Activated T-cell treated with anti-CD3 and anti-CD28 coated beads, Interleukin-2, amount 50 U/mL, for 48 hours (primary cell): ENCODE data around the gene ZNHIT1.
"Not testable (repeated sequence)": the region's sequence is repeated elsewhere in the genome, so short reads cannot be mapped to it uniquely, and the experiment has no call there.

Source experiments
- DNase-seq, 2 experiments: peaks; one replicate each; pipeline ENCODE4 v3.0.0-alpha.2; 2020

The ZNHIT1 gene

DNA sequence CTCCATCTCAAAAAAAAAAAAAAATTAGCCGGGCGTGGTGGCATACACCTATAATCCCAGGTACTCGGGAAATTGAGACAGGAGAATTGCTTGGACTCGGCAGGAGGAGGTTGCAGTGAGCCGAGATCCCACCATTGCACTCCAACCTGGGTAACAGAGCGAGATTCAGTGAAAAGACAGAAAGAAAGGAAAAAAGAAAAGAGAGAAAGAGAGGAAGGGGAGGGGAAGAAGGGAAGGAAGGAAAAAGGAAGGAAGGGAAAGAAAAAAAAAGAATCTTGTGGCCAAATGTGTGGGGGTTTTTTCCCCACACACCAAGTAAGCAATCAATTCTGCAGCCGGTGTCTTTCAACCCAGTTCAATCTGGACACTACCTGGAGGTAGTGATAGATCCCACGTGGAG is 28.9 kb upstream of the ZNHIT1 start:
- no peak for DNase-seq

GRCh38 chr7:101195884-101196283 is 22.1 kb upstream of the ZNHIT1 start:
- no peak for DNase-seq

DNA sequence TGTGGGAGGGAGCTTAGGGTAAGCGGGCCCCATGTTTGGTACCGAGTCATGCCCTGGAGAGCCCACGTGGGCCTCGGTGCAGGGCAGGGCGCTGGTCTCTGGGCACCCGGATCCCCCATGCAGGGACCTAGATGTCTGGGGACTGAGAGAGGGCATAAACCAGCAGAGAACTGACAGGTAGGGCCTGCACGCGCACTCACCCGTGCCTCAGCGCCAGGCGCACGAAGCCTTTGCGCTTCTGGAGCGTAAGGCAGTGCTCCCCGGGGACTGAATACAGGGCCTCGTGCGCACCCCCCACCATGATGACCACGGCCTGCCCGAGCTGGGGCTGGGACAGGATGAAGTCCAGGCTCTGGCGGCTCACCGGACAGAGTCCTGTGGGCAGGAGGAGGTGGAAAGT is 20.0 kb upstream of the ZNHIT1 start:
- DNase-seq = no peak

DNA sequence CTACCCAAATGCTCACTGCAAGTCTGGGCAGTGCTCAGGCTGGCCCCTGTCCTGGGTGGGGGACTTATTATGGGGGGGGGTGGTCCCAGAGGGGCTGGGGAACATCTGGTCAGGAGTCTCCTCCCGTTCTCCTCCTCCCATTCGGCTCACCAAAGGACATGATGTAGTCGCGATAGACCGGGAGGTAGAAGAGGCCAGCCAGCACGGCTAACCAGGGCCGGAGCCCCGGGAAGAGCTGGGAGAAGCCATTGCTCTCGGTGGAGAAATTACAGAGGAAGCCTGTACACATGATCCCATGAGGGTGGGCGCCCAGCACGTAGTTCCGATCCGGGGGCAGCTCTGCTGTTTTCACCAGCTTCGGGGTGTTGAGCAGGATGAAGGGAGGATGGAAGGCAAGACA is 19.5 kb upstream of the ZNHIT1 start:
- DNase-seq = no peak

DNA sequence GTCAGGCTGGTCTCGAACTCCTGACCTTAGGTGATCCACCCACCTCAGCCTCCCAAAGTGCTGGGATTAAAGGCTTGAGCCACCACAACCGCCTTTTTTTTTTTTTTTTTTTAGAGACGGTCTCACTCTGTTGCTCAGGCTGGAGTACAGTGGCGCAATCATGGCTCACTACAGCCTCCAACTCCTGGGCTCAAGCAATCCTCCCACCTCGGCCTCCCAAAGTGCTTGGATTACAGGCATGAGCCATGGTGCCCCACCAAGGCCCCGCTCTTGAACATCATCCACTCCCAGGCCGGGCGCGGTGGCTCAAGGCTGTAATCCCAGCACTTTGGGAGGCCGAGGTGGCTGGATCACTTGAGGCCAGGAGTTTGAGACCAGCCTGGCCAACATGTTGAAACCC is 18.4 kb upstream of the ZNHIT1 start:
- not testable (repeated sequence) for DNase-seq

- no peak for DNase-seq
Measured at GRCh38 chr7:101200504-101200861, 17.5 kb upstream of the ZNHIT1 start.

DNA sequence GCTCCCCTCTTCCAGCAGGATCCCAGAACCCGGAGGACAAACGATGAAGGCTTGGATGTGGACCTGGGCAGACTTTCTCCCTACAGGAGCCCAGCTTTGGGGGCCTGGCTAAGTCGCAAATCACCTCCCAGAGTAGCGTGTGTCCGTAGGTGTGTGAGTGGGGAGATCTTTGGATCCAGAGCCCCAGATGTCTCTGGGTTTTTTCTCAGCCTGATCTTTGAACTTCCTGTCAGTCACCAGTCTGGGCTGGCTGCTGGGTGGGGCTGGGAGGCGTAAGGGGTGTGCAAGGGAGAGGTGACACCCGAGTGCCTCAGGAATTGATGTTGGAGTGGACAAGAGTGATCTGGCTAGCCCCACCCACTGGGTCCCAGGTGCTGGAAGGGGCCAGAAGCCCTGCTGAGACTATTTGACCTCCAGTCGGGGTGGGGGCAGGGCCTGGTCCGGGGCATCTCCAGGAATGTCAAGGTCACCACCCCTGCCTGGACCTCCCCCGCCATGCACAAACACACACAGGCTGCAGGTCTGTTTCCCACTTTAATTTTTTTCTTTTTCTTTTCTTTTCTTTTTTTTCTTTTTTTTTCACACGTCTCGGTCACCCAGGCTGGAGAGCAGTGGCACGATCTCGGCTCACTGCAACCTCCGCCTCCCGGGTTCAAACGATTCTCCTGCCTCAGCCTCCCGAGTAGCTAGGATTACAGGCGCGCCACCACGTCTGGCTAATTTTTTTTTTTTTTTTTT is 16.9 kb upstream of the ZNHIT1 start, which contains the start of gene MOGAT3:
TSS of gene MOGAT3 (minus strand) at position 175 of the 738 bp plus-strand sequence. CDS start 182 bp downstream, outside the sequence.
- no peak for DNase-seq

- peak in 1 of 2 experiments; percentile 23 for DNase-seq
Measured at GRCh38 chr7:101201695-101202602, 16.0 kb upstream of the ZNHIT1 start.

GRCh38 chr7:101202603-101202918 is 15.4 kb upstream of the ZNHIT1 start:
- no peak for DNase-seq

DNA sequence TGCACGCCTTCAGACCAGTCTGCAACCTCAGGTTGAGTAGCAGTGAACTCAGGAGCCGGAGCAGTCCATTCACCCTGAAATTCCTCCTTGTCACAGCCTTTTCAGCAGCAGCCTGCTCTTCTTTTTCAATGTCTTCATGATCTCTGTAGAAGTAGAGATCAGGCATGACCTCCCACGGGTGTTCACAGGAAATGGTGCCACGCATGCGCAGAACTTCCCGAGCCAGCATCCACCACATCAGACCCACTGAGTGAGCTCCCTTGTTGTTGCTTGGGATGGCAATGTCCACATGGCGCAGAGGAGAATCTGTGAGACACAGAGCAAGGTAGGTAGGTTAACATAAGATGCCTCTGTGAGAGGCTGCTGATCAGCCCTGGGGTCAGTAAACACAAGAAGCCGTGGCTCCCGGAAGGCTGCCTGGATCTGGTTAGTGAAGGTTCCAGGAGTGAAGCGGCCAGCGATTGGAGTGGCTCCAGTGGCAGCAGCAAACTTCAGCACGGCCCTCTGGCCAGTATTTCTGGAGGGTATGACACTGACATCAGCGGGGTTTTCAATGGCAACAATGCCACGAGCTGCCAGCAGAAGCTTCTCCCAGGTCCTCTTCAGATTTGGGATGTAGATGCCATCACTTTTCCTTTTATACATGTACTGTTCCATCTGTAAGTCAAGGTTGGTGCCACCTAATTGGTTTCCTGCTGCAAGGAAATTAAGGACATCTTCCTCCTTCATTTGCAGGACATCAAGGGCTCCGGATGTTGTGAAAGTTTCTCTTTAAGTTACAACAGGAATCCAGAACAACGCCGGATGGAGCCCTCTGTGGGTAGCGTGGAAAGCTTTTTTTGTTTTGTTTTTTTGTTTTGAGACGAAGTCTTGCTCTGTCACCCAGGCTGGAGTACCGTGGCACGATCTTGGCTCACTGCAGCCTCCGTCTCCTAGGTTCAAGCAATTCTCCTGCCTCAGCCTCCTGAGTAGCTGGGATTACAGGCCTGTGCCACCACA is 13.9 kb upstream of the ZNHIT1 start:
- DNase-seq = peak; percentile 31

DNA sequence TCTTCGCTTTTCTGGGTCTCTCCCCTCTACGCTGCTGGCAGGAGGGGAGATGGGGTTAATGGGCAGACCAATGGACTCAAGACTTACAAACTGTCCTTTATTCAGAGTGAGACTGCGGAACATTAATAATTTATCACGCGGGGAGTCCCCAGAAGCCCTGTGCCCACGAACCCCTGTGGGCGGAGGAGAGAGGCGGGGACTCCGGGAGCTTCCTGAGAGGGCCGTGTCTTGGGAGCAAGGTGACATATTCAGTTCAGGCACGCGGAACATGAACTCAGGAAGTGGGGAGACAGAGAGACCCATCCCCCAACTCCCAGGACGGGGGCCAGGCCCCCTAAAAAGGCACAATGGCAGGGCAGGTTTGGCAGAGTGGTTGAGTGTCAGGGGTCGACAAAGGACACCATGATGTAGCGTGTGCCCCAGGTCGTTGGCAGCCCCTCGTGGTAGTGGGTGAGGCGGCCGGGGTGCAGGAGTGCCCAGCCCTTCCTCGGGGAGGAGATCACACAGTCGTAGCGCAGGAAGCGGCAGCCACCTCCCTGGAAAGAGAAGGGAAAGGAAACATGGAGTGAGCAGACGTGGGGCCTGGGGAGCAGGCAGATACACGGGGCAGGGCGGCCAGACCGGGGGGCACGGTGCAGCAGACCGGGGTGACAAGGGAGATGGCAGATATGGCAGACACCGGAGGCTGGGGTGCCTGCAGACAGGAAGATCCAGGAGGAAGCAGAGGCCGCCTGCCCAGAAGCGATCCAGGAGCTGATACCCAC is 11.9 kb upstream of the ZNHIT1 start:
- DNase-seq = no peak

- DNase-seq = no peak
Measured at GRCh38 chr7:101206665-101207042, 11.3 kb upstream of the ZNHIT1 start.

DNA sequence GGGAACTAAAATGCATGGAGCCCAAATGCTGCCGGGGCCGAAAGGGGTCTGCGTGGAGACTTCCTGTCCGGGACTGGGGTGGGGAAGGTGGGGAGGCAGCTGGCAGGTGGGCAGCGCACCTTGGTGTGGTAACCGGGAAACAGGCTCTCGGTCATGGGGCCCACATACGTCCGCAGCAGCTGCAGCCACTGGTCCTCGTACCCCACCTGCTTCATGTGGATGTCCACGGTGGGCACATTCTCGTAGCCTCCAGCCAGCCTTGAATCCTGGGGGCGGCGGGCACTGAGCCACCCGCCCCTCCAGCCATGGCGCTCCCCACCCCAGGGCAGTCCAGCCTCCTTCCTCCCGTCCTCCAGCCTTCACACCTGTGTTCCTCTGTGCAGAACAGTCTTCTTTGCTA is 10.5 kb upstream of the ZNHIT1 start:
- DNase-seq = no peak

- DNase-seq = no peak
Measured at GRCh38 chr7:101208794-101209193, 9.2 kb upstream of the ZNHIT1 start.

DNA sequence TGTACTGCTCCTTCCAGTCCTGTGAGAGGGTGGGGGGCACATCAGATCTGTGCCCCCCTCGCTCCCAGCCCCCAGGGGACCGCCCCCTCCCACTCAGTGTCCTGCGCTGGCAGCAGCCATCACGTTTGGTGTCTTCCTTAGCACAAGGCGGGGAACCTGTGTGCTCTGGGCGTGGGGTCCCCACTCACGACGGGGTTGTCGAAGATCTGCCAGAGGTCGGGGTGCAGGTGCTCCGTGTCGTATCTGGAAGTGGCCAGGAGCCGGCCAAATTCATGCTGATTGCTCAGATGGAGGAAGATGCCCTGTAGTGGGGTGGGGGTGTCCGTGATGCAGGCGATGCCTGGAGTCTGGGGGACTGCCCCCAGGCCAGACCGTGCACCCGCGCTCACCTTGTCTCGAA is 7.8 kb upstream of the ZNHIT1 start:
- no peak for DNase-seq

- no peak for DNase-seq
Measured at GRCh38 chr7:101211501-101211900, 6.5 kb upstream of the ZNHIT1 start.

GRCh38 chr7:101212014-101212413 is 6.0 kb upstream of the ZNHIT1 start:
- no peak for DNase-seq

DNA sequence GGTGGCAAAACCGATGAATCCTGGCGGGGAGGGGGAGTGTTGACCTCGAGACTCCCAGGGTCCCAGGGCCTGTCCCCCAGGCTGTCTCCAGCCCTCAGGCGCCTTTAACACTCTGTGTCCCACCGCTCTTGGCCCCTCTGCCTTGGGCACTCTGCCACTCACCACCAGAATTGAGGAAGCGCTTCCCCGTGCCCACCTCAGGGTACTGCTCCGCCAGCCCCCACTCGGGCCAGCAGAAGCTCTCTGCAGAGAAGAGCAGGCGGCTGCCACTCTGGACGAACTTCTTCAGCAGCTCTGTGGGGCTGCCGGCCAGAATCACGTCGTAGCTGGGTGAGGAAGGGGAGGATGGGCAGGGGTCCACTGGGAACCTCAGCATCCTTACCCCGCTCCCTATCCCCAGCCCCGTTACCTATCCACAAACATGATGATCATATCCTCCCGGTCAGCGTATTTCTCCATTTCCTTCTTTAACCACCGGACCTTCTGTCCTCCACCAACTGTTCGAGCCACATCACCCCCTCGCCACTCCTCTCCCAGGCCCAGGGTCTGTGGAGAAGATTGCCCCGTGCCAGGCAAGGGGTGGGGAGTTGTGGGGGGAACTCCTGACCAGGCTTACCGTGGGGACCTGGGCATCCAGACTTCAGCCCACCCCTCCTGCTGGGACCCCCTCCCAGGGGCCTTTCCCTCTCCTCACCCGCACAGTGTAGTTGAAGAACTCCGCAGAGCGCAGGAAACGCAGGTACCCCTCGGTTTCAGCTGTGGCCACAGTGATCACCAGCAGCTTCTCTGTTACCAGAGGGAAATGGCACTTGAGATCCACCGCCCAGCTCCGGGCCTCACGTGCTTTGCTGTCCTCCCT is 1.7 kb upstream of the ZNHIT1 start:
- no peak for DNase-seq

GRCh38 chr7:101216860-101217387 is 1.0 kb upstream of the ZNHIT1 start:
- DNase-seq = peak in 1 of 2 experiments; percentile 36

GRCh38 chr7:101218236-101219125 is 516 bp downstream of the ZNHIT1 start:
- DNase-seq = no peak
